Measurements from ENCODE around the gene FCHO1.
A peak's percentile ranks its signal among the peaks of the same experiment; 100 is the strongest.
"Not testable (repeated sequence)": the region's sequence is repeated elsewhere in the genome, so short reads cannot be mapped to it uniquely, and the experiment has no call there.

FCHO1 gene

DNA sequence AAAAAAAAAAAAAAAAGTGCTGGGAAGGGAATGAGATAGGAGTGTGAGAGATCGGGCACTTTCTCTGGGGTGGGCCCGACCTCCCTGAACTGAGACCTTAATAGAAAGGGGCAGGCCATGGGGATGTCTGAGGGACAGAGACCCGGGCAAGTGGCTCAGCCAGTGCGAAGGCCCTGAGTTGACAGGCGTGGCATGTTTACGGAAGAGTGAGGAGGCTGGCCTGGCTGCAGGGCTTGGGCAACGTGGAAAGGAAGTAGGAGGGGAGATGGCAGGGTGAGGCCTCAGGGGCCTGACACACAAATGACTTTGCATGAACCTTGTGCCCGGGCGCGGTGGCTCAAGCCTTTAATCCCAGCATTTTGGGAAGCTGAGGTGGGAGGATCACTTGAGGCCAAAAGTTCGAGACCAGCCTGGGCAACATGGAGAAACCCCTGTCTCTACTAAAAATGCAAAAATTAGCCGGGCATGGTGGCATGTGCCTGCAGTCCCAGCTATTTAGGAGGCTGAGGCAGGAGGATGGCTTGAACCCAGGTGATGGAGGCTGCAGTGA, 13.9 kb downstream of the FCHO1 start:
- peak; percentile 17 for DNase-seq

DNA sequence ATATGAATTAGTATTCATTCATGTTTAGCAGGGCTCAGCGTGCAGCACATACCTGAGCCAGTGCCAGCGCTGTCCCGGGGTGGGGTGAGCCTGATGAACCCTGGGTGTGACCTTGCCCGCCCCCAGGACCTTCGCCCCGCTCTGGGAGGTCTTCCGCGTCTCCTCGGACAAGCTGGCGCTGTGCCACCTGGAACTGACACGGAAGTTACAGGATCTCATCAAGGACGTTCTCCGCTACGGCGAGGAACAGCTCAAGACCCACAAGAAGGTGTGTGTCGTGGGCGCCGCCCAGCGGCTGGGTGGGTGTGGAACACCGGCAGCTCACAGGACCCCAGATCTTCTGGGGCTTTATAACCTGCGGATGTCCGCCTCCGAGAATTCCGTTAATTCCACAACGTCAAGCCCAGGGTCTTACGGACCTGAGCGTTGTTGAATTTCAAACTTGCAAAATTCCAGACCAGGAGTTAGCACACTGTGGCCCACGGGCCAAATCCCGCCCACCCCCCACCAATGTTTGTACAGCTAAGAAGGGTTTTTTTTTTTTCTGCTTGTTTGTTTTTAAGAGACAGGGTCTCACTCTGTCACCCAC, 15.4 kb downstream of the FCHO1 start:
- DNase-seq: peak; percentile 92

DNA sequence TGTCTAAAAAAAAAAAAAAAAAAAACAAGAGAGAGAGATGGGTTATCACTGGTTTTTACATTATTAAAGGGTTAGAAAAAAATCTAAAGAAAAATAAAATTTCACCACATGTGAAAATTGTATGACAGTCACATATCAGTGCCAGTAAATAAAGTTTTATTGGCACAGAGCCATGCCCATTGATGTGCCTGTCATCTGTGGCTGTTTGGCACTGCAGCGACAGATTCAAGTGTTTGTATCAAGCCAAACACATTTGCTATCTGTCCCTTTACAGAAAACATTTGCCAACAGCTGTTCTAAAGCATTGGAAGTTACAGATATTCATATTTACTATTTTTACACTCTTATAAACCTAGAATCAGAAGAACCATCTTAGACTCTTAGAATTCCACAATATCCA, 16.3 kb downstream of the FCHO1 start:
- DNase-seq: no peak

GRCh38 chr19:17770613-17771012, 19.3 kb downstream of the FCHO1 start:
- no peak for DNase-seq

GRCh38 chr19:17772172-17772571, 20.9 kb downstream of the FCHO1 start:
- DNase-seq: no peak

GRCh38 chr19:17775245-17775927, 24.1 kb downstream of the FCHO1 start:
- peak; percentile 24 for DNase-seq

- no peak for DNase-seq
These were observed 24.9 kb downstream of the FCHO1 start for GRCh38 chr19:17775991-17776803.

GRCh38 chr19:17777840-17778239, 26.6 kb downstream of the FCHO1 start:
- not testable (repeated sequence) for DNase-seq

GRCh38 chr19:17778251-17778967, 27.1 kb downstream of the FCHO1 start:
- DNase-seq: peak; percentile 58

DNA sequence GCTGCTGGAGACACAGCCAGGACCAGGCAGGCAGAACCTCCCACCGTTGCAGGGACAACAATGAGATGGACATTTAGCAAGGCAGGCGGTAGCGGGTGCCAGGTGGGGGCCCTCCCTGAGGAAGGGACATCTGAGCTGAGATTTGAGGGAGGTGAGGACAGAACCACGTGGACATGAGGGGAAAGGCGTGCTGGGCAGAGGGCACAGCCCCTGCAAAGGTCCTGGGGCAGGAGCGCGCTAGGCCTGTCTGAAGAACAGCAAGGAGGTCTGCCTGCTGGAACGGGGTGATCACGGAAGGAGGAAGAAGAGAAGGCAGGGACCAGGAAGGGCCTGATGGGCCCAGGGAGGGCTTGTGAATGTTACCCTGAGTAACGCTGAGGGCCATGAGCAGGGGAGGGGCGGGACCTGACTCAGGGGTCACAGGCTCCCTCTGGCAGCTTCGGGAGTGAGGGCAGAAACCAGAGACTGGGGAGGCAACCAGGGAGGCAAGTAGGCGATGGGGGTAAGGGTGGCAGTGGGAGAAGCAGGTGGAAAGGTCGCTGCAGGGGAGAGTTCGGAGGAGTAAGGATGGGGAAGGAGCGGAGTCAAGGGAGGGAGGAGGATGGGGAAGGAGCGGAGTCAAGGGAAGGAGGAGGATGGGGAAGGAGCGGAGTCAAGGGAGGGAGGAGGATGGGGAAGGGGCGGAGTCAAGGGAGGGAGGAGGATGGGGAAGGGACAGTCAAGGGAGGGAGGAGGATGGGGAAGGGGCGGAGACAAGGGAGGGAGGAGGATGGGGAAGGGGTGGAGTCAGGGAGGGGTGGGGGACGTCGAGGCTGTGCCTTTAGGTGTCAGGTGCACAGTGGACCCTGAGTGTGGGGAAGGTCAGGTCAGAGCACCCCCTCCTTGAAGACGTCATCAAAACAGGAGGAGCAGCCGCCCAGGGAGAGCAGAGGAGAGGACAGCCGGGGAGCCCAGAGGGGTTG, 28.0 kb downstream of the FCHO1 start:
- DNase-seq: peak; percentile 38

- DNase-seq: no peak
These were observed 29.5 kb downstream of the FCHO1 start for GRCh38 chr19:17780781-17781180.

GRCh38 chr19:17783721-17784120, 32.4 kb downstream of the FCHO1 start:
- not testable (repeated sequence) for DNase-seq

DNA sequence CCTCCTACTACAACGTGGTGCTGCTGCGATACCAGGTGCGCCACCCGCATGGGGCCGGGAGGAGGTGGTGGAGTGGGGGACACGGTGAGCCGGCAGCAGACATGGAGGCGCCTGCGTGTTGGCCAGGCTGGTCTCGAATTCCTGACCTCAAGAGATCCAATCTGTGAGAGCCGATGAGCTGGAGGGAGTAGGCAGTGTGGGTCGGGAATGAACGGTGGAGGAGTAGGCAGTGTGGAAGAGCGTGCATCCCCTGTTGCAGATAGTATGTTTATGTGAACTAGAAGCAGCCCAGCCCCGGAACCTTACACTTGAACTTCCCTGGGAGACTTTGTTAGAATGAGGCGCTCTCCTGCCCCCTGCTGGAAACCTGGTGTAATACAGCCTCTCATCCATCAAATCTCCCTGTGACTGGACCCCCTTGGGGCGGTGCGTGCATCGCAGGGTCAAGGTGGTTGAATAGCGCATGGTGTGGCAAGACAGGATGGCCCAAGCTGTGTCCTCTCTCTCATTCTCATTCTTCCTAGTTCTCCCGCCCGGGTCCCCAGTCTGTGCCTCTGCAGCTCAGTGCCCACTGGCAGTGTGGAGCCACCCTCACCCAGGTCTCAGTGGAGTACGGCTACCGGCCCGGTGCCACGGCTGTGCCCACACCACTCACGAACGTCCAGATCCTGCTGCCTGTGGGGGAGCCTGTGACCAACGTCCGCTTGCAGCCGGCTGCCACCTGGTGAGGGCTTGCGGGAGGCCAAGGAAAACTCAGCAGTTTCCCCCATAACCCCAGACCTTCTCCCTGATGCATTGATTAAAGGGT, 33.1 kb downstream of the FCHO1 start:
- DNase-seq: peak; percentile 83

- DNase-seq: peak; percentile 38
These were observed 36.1 kb downstream of the FCHO1 start for GRCh38 chr19:17787274-17787913.

DNA sequence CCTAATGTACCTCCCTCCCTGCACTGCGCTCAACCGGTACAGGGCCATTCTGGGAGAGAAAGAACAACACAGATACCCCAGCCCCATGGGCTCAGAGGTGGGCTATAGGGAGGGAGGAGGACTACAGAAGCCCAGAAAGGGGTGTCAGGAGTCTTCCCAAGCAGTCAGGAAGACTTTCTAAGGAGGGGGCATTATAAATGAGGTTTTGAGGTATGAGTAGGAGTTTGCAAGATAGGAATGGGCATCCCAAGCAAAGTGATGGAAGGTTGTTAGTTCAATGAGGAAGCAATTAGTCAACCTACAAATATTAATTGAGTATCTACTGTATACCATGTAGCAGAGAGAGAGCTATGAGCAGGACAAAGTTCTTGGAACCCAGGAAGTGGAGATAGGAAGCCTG, 37.4 kb downstream of the FCHO1 start:
- no peak for DNase-seq

DNA sequence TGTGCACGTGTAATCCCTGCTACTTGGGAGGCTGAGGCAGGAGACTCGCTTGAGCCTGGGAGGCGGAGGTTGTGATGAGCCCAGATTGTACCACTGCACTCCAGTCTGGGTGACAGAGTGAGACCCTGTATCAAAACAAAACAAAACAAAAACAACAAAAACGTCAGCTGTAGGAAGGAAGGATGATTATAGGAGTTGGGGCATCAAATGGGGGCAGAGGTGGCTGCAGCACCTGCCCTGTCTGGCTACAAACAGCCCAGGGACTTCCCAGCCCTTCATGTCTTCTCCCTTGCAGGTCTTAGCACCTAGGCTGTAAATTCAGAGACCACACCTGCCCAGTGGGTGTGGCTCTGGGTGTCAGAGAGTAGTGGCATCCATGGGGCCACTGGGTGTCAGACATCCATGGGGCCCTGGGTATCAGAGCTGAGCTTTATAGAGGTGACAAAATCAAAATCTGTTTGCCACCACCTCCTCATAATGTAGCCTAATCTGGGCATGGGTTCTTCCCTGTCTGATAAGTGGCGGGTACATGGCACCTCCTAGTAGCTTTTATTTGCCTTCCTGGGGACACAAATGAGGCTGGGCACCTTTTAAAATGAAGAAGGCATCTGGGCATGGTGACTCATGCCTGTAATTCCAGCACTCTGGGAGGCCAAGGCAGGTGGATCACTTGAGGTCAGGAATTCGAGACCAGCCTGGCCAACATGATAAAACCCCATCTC, 38.9 kb downstream of the FCHO1 start:
- DNase-seq: peak; percentile 76

DNA sequence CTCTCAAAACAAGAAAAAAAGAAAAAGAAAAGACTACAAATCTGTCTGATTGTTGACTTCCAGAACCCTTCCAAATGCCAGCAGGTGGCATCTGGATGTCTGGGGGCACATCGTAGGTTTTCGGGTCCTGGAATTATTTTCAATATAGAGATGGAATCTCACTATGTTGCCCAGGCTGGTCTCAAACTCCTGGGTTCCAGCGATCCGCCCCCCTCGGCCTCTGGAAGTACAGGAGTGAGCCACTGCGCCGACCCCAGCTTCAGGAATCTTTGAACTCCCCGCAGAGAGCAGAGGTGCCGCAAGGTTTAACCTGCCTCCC, 43.1 kb downstream of the FCHO1 start:
- no peak for DNase-seq

DNA sequence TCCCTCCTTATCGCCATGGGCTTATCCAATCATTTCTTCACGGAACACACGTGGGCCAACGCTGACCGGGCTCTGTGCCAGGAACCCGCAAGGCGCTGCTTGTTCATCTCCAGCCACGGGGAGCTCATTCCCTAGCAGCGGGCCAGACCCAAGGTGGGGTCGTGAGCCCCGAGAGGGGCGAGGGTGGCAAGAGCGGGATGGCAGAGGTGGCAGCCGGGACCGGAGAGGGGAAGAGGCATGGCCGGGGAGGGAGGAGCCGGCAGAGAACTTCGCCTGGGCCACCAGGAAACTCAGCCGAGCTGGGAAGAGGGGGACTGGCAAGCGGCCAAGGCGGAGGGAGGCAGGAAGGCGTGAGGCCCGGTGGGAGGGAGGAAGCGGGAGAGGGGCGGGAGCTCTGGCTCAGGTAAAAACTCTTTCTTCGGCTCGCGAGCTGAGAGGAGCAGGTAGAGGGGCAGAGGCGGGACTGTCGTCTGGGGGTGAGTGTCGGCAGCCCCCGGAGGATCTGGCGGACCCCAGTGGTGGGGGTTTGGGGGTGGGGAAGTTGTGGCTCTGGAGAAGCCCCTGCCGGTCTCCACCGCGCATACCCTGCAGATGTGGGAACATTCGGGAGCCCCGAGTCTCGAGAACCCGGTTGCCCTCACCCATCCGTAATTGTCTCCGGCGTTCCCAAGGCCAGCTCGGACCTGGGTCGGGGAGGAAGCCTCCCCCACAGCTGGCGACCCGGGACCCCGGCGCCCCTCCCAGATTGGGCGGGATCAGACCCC, 43.6 kb downstream of the FCHO1 start, which contains the start of gene B3GNT3:
Gene B3GNT3 (plus strand): TSS at position 408 of the 764 bp plus-strand sequence. CDS start 12,670 bp downstream, outside the sequence.
- peak; percentile 90 for DNase-seq

DNA sequence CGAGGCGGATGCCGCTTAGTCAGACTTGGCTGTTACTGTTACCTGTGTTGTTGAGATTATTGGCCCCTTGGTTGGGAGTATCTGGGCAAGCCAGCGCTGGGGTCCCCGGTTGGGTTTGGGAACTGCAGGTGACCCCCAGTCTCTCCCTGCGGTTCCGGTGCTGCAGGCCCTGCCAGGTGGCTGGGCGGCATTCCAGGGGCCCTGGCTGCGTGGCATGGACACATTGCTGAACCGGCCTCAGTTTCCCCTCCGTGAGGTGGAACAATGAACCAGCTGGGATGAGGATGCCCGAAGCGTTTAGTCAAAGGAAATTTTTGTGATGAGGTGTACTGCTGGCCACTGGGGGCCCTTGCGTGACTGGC, 44.2 kb downstream of the FCHO1 start:
- DNase-seq: no peak

Measured in NCI-H69 (cell line).